ENCODE data around the gene ADH4. TPM values are rescaled to one million over a fixed set of nuclear protein-coding genes. Genes with fewer than 3 reads are reported as not detected.

The ADH4 gene
- total RNA-seq, 1 donor from 2014 or later = 10.8 TPM

DNA sequence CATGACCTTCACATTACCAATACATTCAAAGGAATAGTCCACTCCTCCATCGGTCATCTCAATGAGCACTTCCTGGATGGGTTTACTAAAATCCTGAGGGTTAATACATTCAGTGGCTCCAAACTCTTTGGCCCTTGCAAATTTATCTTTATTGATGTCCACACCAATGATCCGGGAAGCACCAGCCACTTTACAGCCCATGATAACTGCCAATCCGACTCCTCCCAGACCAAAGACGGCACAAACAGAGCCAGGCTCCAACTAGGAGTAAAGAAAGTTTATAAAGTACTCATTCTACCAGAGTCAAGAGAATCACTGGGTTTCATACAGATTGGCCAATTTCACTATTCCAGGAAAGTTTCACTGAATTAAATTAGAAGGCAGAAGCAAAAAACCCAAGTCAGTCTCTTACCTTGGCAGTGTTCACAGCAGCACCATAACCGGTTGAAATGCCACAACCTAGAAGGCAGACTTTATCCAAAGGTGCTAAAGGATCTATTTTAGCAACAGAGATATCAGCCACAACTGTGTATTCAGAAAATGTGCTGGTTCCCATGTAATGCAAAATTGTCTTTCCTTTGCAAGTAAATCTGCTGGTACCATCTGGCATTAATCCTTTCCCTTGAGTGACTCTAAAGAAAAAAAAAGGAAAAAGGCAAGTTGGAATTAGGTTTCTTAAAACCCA is 67.7 kb downstream of the ADH4 start:
- TF ChIP-seq POLR2AphosphoS5 (IDR thresholded peaks at IDR 0.05; ENCODE audit: insufficient read depth in 1 of 2, low read depth in 1 of 2) (no peak), POLR2A (IDR thresholded peaks at IDR 0.05) (no peak)
- TF ChIP-seq, protein P1, sequence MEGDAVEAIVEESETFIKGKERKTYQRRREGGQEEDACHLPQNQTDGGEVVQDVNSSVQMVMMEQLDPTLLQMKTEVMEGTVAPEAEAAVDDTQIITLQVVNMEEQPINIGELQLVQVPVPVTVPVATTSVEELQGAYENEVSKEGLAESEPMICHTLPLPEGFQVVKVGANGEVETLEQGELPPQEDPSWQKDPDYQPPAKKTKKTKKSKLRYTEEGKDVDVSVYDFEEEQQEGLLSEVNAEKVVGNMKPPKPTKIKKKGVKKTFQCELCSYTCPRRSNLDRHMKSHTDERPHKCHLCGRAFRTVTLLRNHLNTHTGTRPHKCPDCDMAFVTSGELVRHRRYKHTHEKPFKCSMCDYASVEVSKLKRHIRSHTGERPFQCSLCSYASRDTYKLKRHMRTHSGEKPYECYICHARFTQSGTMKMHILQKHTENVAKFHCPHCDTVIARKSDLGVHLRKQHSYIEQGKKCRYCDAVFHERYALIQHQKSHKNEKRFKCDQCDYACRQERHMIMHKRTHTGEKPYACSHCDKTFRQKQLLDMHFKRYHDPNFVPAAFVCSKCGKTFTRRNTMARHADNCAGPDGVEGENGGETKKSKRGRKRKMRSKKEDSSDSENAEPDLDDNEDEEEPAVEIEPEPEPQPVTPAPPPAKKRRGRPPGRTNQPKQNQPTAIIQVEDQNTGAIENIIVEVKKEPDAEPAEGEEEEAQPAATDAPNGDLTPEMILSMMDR (IDR thresholded peaks at IDR 0.05) = no peak
- H3K36me3 ChIP-seq = peaks cover 5 to 79% of the 10 kb centered on the region in 2 donors
- no peak overlapping the region for H3K27ac ChIP-seq
- no peaks in the 10 kb centered on the region for H3K27me3 ChIP-seq
- intact Hi-C loops (cut with DNase I) = no loop called here
- H3K9me3 ChIP-seq = no peaks in the 10 kb centered on the region
- no peak for DNase-seq (ENCODE audit: extremely low spot score in 2 of 2)
- H3K4me1 ChIP-seq = no peaks in the 10 kb centered on the region
- H3K4me3 ChIP-seq = no peak overlapping the region

DNA sequence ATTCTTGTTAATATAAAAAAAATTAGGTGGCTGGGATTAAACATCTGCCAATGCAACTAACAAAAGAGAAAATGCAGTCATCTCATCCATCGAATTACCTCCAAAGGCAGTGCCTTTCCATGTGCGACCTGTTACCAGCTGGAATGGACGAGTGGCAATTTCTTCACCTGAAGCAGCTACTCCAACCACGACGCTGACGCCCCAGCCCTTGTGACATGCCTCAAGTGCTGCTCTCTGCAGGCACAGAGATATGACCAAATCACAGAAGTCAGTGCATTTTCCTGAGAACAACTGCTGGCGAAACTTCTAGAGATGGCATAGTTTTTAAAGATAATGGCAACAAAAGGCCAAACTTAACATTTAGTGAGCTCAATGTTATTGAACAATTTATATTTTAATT is 69.3 kb downstream of the ADH4 start:
- DNase-seq (ENCODE audit: extremely low spot score in 2 of 2) = no peak
- Histone ChIP-seq H3K4me1 (no peaks in the 10 kb centered on the region), H3K9me3 (no peaks in the 10 kb centered on the region), H3K4me3 (no peak overlapping the region), H3K36me3 (peaks cover 0 to 72% of the 10 kb centered on the region in 2 donors), H3K27me3 (no peaks in the 10 kb centered on the region), H3K27ac (no peak overlapping the region)
- intact Hi-C loops (cut with DNase I) = no loop called here
- TF ChIP-seq, protein P1 (IDR thresholded peaks at IDR 0.05) = no peak
- TF ChIP-seq POLR2A (IDR thresholded peaks at IDR 0.05) = no peak
- TF ChIP-seq POLR2AphosphoS5 (IDR thresholded peaks at IDR 0.05; ENCODE audit: insufficient read depth in 1 of 2, low read depth in 1 of 2) = no peak

Other genes with a start within 250 kb of the ADH4 start
- 61.6 TPM for gene EIF4E, start 215.2 kb downstream of the ADH4 start, total RNA-seq
- gene METAP1, start 148.6 kb downstream of the ADH4 start, total RNA-seq = 32.4 TPM
- gene ADH5, start 55.5 kb downstream of the ADH4 start, total RNA-seq = 129 TPM
- gene ADH6, start 74.9 kb upstream of the ADH4 start, total RNA-seq = not detected
- not detected for gene ADH1A, start 146.7 kb upstream of the ADH4 start, total RNA-seq
- 891 TPM for gene ADH1B, start 177.1 kb upstream of the ADH4 start, total RNA-seq
- 25.3 TPM for gene ADH1C, start 208.4 kb upstream of the ADH4 start, total RNA-seq